Germinal center (tissue), 1 donor: ENCODE data around the gene ZKSCAN8.
"Not testable (repeated sequence)": the region's sequence is repeated elsewhere in the genome, so short reads cannot be mapped to it uniquely, and the experiment has no call there.

Source experiments
- DNase-seq: peaks from one replicate; pipeline ENCODE4 v3.0.0; 2012; ENCODE audit warnings: mixed read lengths, low spot score

ZKSCAN8 gene

GRCh38 chr6:28141500-28142329 is at the start of gene ZKSCAN8:
Gene ZKSCAN8, plus strand, starts transcription at chr6:28141883. Its CDS starts 6,525 bp downstream, at chr6:28148408.
- DNase-seq: peak; percentile 86

- DNase-seq: not testable (repeated sequence)
Measured at GRCh38 chr6:28102222-28102621, 39.5 kb upstream of the ZKSCAN8 start.

- not testable (repeated sequence) for DNase-seq
Measured at GRCh38 chr6:28102699-28103098, 39.0 kb upstream of the ZKSCAN8 start.

GRCh38 chr6:28104392-28105244 is 37.1 kb upstream of the ZKSCAN8 start:
- DNase-seq: peak; percentile 91

- DNase-seq: peak; percentile 47
Measured at GRCh38 chr6:28105245-28105639, 36.4 kb upstream of the ZKSCAN8 start.

GRCh38 chr6:28107506-28107905 is 34.2 kb upstream of the ZKSCAN8 start:
- DNase-seq: no peak

- DNase-seq: no peak
Measured at GRCh38 chr6:28111964-28112363, 29.7 kb upstream of the ZKSCAN8 start.

- DNase-seq: no peak
Measured at GRCh38 chr6:28115799-28116198, 25.9 kb upstream of the ZKSCAN8 start.

DNA sequence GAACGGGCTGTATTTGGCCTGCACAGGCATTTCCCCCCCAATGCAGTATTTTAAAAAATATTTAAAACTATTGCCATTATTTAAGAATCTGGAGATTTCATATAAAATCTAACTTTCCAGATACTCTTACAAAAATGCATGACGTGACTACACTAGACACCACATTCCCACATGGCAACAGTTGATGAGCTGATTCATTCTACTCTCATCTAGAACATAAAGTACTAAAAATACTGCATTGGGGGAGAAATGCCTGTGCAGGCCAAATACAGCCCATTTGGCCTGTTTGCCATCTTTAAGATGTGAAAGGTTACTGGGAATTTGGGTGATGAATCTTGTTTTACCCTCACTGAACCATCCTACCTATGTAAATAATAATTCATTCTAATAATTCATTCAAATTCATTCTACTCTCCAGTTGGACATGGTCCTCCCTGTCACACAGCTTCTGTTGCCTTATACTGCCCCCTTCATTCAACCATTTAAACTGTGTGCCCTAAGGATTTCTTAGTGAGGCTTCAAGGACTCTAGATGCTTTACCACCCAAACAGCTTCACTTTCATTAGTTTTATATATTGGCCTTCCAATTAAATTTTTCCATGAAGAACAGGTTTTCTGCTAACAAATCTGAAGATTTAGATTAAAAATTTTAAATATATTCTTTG is 24.2 kb upstream of the ZKSCAN8 start:
- DNase-seq: no peak

DNA sequence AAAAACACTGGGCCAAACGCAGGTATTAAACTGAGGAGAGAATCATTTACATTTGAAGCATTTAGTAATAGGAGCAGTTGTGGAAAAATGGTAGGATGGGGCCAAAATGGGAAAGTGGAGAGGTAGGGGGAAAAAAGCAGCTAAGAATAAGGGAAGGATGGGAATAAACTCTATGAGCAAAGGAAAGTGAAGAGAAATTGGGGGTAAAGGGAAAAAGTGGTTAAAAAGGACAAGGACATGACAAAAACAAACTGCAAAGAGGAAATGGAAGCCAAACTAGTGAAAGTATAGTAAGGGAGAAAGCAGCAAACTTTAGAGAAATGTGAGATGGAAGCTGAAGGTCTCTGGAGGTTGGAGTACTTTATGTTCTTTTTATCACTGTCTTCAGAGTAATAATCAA is 23.5 kb upstream of the ZKSCAN8 start:
- no peak for DNase-seq

- no peak for DNase-seq
Measured at GRCh38 chr6:28121876-28122275, 19.8 kb upstream of the ZKSCAN8 start.

GRCh38 chr6:28122283-28122682 is 19.4 kb upstream of the ZKSCAN8 start:
- DNase-seq: not testable (repeated sequence)

- peak; percentile 79 for DNase-seq
Measured at GRCh38 chr6:28124350-28124970, 17.2 kb upstream of the ZKSCAN8 start, which contains the start of gene ZSCAN16. Gene ZSCAN16, plus strand, starts transcription at chr6:28124609. Its CDS starts 835 bp downstream, at chr6:28125444.

- DNase-seq: peak; percentile 22
Measured at GRCh38 chr6:28124971-28125353, 16.7 kb upstream of the ZKSCAN8 start.

DNA sequence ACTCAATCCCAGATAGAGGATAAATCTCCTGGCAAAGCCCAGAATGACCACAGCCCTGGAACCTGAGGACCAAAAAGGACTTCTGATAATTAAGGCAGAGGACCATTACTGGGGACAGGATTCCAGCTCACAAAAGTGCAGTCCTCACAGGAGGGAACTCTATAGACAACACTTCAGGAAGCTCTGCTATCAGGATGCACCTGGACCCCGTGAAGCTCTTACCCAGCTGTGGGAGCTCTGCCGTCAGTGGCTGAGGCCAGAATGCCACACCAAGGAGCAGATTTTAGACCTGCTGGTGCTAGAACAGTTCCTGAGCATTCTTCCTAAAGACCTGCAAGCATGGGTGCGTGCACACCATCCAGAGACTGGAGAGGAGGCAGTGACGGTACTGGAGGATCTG is 16.3 kb upstream of the ZKSCAN8 start:
- DNase-seq: no peak

GRCh38 chr6:28134015-28134414 is 7.7 kb upstream of the ZKSCAN8 start:
- no peak for DNase-seq

GRCh38 chr6:28134716-28135115 is 7.0 kb upstream of the ZKSCAN8 start:
- no peak for DNase-seq

GRCh38 chr6:28135393-28135792 is 6.3 kb upstream of the ZKSCAN8 start:
- DNase-seq: no peak

DNA sequence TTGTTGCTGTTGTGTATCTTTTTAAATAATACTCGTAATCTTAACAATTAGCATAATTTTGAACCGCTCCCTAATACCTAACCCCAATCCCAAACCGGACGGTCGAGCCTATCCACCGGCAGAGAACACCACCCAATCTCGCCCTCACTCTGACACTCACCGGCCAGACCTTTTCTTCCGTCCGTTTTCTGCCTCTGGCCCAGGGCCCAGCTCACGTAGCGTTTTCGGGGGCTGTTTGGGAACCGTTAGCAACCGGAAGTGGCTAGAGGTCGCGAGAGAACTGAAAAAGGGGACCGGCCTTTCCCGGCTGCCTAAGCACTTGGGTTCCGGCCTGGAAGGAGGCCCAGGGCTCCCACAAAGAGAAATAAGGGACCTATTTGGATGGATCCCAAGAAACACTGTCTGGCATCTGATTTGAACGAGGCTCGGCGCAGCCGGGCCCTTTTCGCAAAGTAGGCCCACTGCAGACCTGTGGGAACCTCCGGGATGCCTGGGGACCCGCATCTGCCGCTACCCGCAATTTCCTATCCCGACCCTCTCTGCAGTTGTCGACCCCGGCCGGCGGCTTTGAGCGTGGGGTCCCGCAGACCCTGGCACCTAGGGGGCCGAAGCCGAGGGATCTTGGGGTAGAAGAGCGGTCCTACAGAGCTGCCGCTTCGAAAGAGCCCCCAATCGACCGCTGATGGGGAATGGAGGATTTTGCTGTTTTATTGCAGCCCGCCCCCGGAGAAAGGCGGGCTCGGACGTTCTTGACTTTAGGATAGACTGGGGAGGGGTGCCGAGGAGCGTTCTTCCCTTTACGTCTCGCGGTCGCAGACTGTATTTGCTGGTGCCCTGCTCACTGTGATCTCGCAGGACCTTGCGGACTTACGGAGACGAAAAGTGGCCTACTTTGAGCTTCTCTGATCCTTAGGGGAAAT is 4.8 kb upstream of the ZKSCAN8 start:
- peak; percentile 65 for DNase-seq

DNA sequence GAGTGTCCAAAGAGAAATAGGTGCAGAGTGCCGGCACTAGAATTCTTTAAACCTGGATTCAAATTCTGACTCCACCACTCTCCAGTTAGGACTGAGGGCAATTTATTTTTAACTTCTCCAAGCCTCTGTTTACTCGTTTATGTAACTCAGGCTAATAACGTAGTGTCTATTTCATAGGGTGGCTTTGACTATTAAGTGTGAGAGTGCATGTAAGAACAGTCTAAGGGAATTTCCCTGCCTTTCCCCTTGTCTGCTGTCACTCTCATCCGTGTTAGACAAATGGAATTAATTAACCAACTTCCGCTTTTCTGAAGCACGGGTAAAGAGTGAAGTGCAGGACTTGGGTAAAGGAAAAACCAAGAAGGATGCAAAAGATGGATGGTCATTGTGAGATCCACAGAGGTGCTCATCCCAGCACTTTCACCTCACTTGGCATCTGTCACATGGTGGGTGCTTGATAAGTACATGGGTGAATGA is 4.1 kb upstream of the ZKSCAN8 start:
- DNase-seq: peak; percentile 40
